Fibroblast of upper back skin (primary cell): ENCODE results near the gene SH3GL2.

Source experiments
- DNase-seq: peaks from one replicate; pipeline ENCODE4 v3.0.0-alpha.2; 2013

Gene SH3GL2

GRCh38 chr9:17665450-17665849 lies 86.6 kb downstream of the SH3GL2 start:
- no peak for DNase-seq

GRCh38 chr9:17669206-17669605 lies 90.3 kb downstream of the SH3GL2 start:
- DNase-seq = no peak

GRCh38 chr9:17682684-17683083 lies 103.8 kb downstream of the SH3GL2 start:
- no peak for DNase-seq

GRCh38 chr9:17688834-17689233 lies 110.0 kb downstream of the SH3GL2 start:
- no peak for DNase-seq

DNA sequence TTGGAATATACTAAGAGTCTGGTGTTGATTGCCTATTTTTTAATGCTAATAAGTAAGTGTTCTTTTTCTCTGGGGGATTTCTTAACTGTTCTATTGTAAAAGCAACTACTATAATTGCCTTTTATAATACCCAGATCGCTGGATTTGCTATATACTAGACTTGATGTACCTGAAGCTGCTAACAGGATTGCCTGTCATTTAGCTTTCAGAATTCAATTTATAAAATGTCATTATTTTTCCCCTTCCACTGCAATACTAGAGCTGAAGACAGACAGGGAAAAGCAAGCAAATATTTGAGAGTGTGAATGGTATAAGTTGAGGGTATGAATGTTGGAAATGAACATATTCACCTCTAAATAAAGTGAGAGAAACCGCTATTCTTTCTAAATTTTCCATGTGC lies 115.5 kb downstream of the SH3GL2 start:
- no peak for DNase-seq

- no peak for DNase-seq
Measured at GRCh38 chr9:17695482-17695881, 116.6 kb downstream of the SH3GL2 start.

- DNase-seq = no peak
Measured at GRCh38 chr9:17699615-17700330, 120.9 kb downstream of the SH3GL2 start.

- no peak for DNase-seq
Measured at GRCh38 chr9:17706347-17706746, 127.5 kb downstream of the SH3GL2 start.

DNA sequence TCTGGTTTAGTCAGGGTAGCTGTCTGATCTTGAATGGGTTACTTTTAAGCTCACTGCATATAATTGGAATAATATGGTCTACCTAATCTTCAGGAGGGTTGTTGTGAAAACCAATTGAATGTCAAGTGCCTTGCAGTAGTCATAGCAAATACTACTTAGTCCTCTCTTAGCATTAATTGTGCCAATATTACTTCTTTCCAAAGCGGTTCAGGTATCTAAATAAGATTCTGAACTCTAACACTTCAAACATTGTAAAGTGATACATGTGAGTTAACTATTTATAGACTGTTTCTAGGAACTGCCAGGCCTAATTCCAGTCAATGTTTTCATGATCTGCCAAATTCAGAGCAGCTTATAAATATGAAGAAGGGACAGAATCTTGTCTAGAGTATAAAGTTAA lies 140.2 kb downstream of the SH3GL2 start:
- no peak for DNase-seq

DNA sequence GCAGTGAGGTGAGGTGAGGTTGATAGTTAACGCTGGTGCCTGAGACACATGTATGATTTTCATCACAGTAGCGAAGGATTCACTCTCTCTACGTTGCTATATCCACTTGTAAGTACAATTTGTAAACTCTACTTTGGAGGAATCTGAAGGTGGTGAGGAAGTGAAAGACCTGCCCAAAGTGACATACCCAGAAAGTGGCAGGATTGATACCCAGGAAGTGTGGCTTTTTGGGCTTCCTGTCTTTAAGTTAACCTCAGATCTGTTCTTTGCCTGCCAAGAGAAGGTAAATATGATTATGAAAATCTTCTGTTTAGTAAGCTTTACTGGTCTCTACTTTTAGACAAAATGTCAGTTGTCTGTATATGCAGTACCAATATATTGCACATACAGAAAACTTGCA lies 143.1 kb downstream of the SH3GL2 start:
- no peak for DNase-seq

- DNase-seq = no peak
Measured at GRCh38 chr9:17723656-17724055, 144.8 kb downstream of the SH3GL2 start.

- DNase-seq = no peak
Measured at GRCh38 chr9:17725399-17726010, 146.6 kb downstream of the SH3GL2 start.

GRCh38 chr9:17726298-17726697 lies 147.4 kb downstream of the SH3GL2 start:
- DNase-seq = no peak

DNA sequence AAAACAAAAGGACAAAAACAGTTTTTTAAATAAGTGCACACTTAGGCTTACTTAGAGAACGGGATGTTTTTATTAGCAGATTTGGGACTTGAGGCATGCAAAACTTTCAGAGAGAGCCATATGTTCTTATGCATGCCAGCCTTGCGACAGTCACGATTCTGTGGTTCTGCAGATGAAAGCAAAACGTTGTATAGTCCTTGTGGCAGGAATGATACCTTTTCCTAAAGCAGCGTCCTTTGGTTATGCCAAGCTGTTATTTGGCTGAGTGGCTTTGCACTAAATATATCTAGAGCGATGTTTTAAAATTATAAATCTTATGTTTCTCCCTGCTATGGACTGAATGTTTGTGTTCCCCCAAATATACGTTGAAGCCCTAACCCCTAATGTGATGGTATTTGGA lies 152.0 kb downstream of the SH3GL2 start:
- no peak for DNase-seq

GRCh38 chr9:17731308-17731707 lies 152.4 kb downstream of the SH3GL2 start:
- no peak for DNase-seq

- DNase-seq = no peak
Measured at GRCh38 chr9:17734674-17735073, 155.8 kb downstream of the SH3GL2 start.

GRCh38 chr9:17735859-17736258 lies 157.0 kb downstream of the SH3GL2 start:
- no peak for DNase-seq

DNA sequence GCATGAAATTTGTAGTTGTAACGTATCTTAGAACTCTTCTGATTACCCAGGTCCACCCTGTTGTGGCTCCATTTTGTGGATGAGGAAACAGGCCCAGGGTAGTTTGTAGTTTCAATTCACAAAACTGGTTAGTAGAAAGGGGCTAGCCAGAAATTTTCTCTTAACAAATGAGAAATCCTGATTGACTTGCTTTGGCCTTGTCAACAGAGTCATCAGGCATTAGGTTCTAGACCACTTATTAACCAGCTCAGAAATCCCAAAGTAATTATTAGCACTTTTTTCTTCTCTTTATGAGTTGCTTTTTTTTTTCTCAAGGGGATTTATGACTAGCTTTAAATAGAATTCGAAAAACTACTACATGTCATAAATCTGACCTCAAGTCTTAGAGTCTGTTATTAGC lies 160.2 kb downstream of the SH3GL2 start:
- no peak for DNase-seq

DNA sequence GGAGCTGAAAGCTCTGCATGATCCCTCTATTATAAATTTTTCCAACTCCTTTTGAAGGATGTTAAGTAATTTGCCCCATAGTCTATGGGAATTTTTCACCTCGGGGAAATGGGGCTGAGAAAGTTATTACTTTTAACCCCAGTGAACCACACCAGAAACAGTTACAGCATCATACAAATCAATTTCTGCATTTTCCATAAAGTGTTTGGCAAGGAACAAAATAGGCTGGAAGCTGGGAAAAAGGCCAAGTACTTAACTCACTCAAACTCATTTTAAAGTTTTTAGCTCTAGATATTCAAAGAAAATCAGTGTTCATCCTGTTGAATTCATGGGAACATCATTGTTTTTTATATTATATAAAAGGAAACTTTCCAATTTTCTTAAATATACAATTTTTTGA lies 160.9 kb downstream of the SH3GL2 start:
- no peak for DNase-seq

DNA sequence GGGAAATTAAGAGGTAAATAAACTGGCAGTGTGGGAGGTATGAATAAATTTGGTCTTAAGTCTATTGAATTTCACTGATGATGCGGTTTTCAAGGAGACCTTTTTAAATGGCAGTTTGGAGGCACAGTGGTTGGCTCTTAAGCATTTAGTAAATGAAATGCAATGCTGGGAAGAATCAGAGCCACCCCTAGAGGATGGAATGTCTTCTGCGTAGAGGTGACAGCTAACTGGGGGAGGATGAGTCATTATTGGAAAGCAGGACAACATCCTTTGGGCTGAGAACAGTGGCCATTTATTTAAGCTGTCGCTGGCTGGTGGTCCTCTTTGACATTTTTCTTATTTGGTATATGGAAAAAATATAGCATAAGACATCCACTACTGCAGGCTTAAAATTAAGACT lies 163.2 kb downstream of the SH3GL2 start:
- DNase-seq = no peak

DNA sequence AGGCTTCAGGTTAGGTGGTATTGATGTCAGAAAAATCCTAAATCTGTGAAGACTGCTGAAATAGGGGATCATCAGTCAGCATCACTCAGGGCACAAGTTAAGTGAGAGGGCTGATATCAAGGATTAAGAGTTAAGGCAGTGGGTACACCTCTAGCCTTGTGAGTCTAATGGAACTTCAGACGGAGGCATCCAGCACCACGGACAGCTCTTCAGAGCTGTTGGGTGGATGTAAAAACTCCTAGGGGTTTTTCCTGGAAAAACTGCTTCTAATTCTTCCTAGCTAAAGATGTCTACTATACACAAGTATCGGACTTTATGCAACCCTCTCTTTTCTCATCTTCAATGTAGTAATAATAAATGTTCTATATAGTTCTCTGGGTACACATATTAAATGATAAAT lies 165.9 kb downstream of the SH3GL2 start:
- DNase-seq = peak; percentile 4

DNA sequence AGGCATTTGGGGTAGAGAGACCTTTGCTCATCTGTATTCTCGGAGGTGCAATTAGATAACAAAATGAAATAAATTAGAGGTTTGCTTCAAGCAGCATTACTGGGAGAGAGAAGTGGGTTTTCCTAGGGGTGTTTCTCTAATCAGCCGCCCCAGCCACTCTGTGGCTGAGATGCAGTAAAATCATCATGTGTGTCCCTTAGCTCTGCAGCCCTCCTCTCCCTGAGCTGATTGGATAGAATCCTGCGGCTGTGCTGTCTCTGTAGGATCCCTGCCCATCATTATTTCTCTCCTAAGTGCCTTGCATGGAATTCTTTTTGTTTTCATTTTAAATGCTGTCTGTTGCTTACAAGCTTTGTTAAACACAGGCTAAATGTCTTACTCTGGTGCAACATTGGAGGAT lies 171.4 kb downstream of the SH3GL2 start:
- no peak for DNase-seq

DNA sequence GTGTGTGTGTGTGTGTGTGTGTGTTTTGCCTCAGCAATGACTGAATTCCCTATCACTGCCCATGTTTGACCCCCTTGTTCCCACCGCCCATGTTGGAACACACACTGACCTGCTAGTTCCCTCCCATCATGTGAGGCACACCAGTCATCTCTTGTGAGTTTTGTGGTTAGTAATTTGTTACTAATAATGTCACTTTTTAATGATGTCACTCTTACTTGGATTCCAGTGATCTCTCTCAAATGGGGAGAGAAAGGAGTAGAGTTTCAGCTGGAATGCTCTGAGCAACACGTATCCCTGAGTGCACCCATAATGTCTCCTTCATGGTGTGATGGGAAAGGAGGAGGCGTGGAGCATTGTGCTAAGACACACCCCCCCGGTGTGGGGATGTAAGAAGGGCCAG lies 172.6 kb downstream of the SH3GL2 start:
- DNase-seq = no peak

GRCh38 chr9:17752021-17752420 lies 173.2 kb downstream of the SH3GL2 start:
- no peak for DNase-seq

DNA sequence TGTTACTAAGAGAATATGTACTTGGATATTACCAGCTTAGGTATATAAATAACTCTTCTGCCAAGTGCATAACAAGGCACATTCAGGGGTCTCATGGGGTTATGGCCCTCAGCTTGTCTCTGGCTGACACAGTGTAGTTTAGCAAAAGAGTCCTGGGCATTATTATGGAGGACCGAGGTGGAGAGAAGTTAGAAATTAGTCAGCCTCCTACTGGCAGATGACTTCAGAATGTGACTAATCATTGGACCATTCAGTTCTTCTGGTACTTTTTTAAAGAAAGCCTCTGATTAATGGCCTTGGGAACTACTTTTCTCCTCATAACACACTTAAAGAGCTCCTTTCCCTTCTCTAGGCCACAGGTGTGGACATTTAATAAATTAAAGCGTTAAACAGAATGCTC lies 178.9 kb downstream of the SH3GL2 start:
- no peak for DNase-seq
